Activated B cell treated with CpG ODN at 0.5 μM for 24 hours (primary cell): ENCODE results near the gene C19orf73. TPM values are rescaled to one million over a fixed set of nuclear protein-coding genes. Genes with fewer than 3 reads are reported as not detected.

Source experiments
- ATAC-seq: fragments of 200-7000 bp; cut with Tn5 transposase; one replicate; pipeline ENCODE4 v1.10.0; 2021; ENCODE audit warnings: low read depth, mild to moderate bottlenecking, moderate library complexity
- CTCF ChIA-PET: fragments of 350-600 bp; sonication (Branson Sonifier 250); formaldehyde crosslinking; loops from one replicate; lab custom pipeline; 2021; ENCODE audit warnings: antibody characterized with exemption; lab: Charles Lee
- POLR2A ChIA-PET: fragments of 350-600 bp; sonication (Branson Sonifier 250); formaldehyde crosslinking; loops from one replicate; lab custom pipeline; 2021; ENCODE audit warnings: antibody characterized with exemption; lab: Charles Lee
- DNase-seq: peaks from one replicate; pipeline ENCODE4 v3.0.0; 2022
- H3K27ac Mint-ChIP-seq: one replicate; pipeline ENCODE4 v1.8.0; 2020; ENCODE audit warnings: mixed read lengths
- H3K27me3 Mint-ChIP-seq: one replicate; pipeline ENCODE4 v1.8.0; 2021; ENCODE audit warnings: mixed read lengths
- H3K36me3 Mint-ChIP-seq: one replicate; pipeline ENCODE4 v1.8.0; 2021; ENCODE audit warnings: low read depth, mixed read lengths
- H3K4me1 Mint-ChIP-seq: one replicate; pipeline ENCODE4 v1.8.0; 2021; ENCODE audit warnings: mixed read lengths
- H3K4me3 Mint-ChIP-seq: one replicate; pipeline ENCODE4 v1.8.0; 2020; ENCODE audit warnings: mild to moderate bottlenecking, mixed read lengths
- H3K9me3 Mint-ChIP-seq: one replicate; pipeline ENCODE4 v1.8.0; 2020; ENCODE audit warnings: mixed read lengths
- intact Hi-C: fragments of 100-400 bp; cut with micrococcal nuclease; formaldehyde crosslinking; loops from one replicate; pipeline ENCODE4 v1.15.1; 2024
- total RNA-seq: library from RNA; stranded (reverse); gene quantifications from 2 replicates; pipeline ENCODE4 v1.2.3, GENCODE V29; 2022
- TF ChIP-seq, protein P1 (sequence below): fragments of 200-600 bp; IDR thresholded peaks from one replicate; pipeline ENCODE4 v1.8.0; 2022; ENCODE audit warnings: antibody characterized with exemption, mild to moderate bottlenecking

C19orf73 gene
- total RNA-seq, 1 donor from 2014 or later, result 0.98 TPM

DNA sequence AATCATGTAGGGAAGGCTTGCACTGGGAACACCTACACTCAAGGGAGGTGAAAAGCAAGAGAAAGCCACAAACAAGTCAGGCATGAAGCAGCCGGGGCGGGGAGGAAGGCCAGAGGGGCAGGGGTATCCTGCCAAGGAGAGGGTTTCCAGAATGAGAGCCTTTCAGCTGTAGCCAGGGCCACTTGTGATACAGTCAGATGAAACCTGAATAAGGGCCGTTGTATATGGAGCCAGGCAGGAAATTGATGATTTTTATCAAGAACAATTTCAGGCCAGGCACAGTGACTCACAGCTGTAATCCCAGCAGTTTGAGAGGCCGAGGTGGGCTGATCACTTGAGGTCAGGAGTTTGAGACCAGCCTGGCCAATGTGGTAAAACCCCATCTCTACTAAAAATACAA is 43.0 kb upstream of the C19orf73 start:
- H3K36me3 Mint-ChIP-seq, result no peaks in the 10 kb centered on the region
- intact Hi-C loops, result no loop called here
- H3K27ac Mint-ChIP-seq, result no peak overlapping the region
- ChIA-PET CTCF (no interaction called here), POLR2A (interaction anchor here (0.6 kb wide), 1 partner anchor 14 kb away, joined by 3 read pairs; no protein-coding TSS in a partner anchor)
- H3K27me3 Mint-ChIP-seq, result peaks cover 33% of the 10 kb centered on the region
- TF ChIP-seq, protein P1, sequence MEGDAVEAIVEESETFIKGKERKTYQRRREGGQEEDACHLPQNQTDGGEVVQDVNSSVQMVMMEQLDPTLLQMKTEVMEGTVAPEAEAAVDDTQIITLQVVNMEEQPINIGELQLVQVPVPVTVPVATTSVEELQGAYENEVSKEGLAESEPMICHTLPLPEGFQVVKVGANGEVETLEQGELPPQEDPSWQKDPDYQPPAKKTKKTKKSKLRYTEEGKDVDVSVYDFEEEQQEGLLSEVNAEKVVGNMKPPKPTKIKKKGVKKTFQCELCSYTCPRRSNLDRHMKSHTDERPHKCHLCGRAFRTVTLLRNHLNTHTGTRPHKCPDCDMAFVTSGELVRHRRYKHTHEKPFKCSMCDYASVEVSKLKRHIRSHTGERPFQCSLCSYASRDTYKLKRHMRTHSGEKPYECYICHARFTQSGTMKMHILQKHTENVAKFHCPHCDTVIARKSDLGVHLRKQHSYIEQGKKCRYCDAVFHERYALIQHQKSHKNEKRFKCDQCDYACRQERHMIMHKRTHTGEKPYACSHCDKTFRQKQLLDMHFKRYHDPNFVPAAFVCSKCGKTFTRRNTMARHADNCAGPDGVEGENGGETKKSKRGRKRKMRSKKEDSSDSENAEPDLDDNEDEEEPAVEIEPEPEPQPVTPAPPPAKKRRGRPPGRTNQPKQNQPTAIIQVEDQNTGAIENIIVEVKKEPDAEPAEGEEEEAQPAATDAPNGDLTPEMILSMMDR, result no peak
- peaks cover 3% of the 10 kb centered on the region for H3K4me1 Mint-ChIP-seq
- DNase-seq (no peak), ATAC-seq (no peak)
- no peaks in the 10 kb centered on the region for H3K9me3 Mint-ChIP-seq
- H3K4me3 Mint-ChIP-seq, result no peak overlapping the region

- Mint-ChIP-seq H3K4me1 (peaks cover 3% of the 10 kb centered on the region), H3K4me3 (no peak overlapping the region), H3K27ac (no peak overlapping the region), H3K9me3 (no peaks in the 10 kb centered on the region), H3K27me3 (peaks cover 36% of the 10 kb centered on the region), H3K36me3 (no peaks in the 10 kb centered on the region)
- TF ChIP-seq, protein P1, result no peak
- POLR2A ChIA-PET, result interaction anchor here (0.7 kb wide), 1 partner anchor 47 kb away, joined by 3 read pairs; no protein-coding TSS in a partner anchor
- no peak for ATAC-seq
- no peak for DNase-seq
- intact Hi-C loops, result no loop called here
- CTCF ChIA-PET, result no interaction called here
Observed at GRCh38 chr19:49160450-49161189, 41.7 kb upstream of the C19orf73 start.

DNA sequence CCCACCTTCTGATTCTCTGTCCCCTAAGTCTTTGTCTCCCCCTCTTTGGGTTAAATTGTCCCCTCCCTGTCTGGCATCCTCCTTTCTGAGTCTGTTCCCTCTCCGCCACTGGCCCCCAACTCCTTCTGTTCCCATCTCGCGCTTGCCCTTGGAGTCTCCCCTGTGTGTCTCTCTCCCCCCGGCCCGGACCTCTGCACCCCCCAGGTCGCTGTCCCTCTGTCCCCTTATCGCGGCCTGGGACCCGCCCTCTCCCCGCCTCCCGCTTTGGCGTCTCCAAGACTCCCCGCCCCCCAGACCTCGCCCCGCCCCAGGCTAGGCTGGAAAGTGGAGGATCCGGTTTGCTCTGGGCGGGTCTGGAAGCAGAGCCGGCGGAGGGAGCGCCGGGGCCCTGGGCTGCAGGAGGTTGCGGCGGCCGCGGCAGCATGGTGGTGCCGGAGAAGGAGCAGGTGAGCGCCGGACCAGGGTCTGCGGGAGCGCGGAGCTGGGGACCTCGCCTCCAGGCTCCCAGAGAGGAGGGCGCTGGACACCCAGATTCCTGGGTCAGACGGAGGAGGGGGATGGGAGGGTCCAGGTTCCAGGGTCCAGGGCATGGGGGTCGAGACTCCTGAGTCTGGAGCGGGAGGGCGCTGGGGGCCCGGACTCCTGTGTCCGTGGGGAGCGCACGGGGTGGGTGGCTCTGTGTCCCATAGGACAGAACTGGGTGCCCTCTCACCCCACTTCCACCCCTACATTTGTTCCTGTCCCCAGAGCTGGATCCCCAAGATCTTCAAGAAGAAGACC is 38.7 kb upstream of the C19orf73 start, which contains the start of gene TRPM4:
TRPM4 (plus strand) TSS at position 348 of the 780 bp plus-strand sequence; CDS start at position 423, 75 bp downstream.
- CTCF ChIA-PET, result no interaction called here
- POLR2A ChIA-PET, result no interaction called here

GRCh38 chr19:49155820-49156346 is 36.9 kb upstream of the C19orf73 start:
- Mint-ChIP-seq H3K4me3 (no peak overlapping the region), H3K9me3 (peaks cover 10% of the 10 kb centered on the region), H3K36me3 (no peaks in the 10 kb centered on the region), H3K27me3 (peaks cover 54% of the 10 kb centered on the region), H3K4me1 (peaks cover 15% of the 10 kb centered on the region), H3K27ac (no peak overlapping the region)
- intact Hi-C loops, result no loop called here
- ChIA-PET POLR2A (no interaction called here), CTCF (no interaction called here)
- no peak for ATAC-seq
- DNase-seq, result no peak
- TF ChIP-seq, protein P1, result no peak

More for the DNA sequence above, 38.7 kb upstream of the C19orf73 start, which contains the start of gene TRPM4:
- Mint-ChIP-seq H3K36me3 (no peaks in the 10 kb centered on the region), H3K27ac (no peak within 1 kb of the TSS), H3K9me3 (peaks cover 8% of the 10 kb centered on the region), H3K27me3 (peaks cover 56% of the 10 kb centered on the region), H3K4me1 (peaks cover 6% of the 10 kb centered on the region), H3K4me3 (no peak within 1 kb of the TSS)
- peak; percentile 31 for ATAC-seq
- TF ChIP-seq, protein P1, result no peak
- intact Hi-C loops, result no loop called here
- no peak for DNase-seq
